CD8-positive, alpha-beta memory T cell (primary cell): ENCODE measurements around the gene CELF1. TPM values are rescaled to one million over a fixed set of nuclear protein-coding genes. Genes with fewer than 3 reads are reported as not detected.

Experiments used
- polyA plus RNA-seq: library from polyadenylated mRNA; unstranded; fragments of 300-500 nt; fragmentation: Illumina TruSeq; gene quantifications from one replicate; pipeline ENCODE4 v1.2.3, GENCODE V29; 2021
- total RNA-seq, 2 experiments: library from RNA; stranded (reverse); gene quantifications; one replicate each; pipeline ENCODE4 v1.2.3, GENCODE V29; 2021

CELF1 gene
- total and polyA plus RNA-seq, 3 experiments from 2014 or later: 80.8 to 168 (median 160) TPM

Other genes starting within 250 kb of the CELF1 start
- gene MYBPC3, start 200.4 kb downstream of the CELF1 start, total RNA-seq: not detected
- not detected for gene MYBPC3, start 200.4 kb downstream of the CELF1 start, polyA plus RNA-seq
- gene SPI1, start 174.6 kb downstream of the CELF1 start, total RNA-seq: 1 to 10 TPM; 1.8 to 2.0 TPM
- not detected for gene SPI1, start 174.6 kb downstream of the CELF1 start, polyA plus RNA-seq
- 10 to 100 TPM; 20.2 to 23.4 TPM for gene SLC39A13, start 144.5 kb downstream of the CELF1 start, total RNA-seq
- 39.4 TPM for gene SLC39A13, start 144.5 kb downstream of the CELF1 start, polyA plus RNA-seq
- gene PSMC3, start 126.7 kb downstream of the CELF1 start, total RNA-seq: 100 to 1,000 TPM; 200 to 219 TPM
- 118 TPM for gene PSMC3, start 126.7 kb downstream of the CELF1 start, polyA plus RNA-seq
- under 1 TPM; 0.29 to 0.79 TPM for gene RAPSN, start 104.0 kb downstream of the CELF1 start, total RNA-seq
- gene RAPSN, start 104.0 kb downstream of the CELF1 start, polyA plus RNA-seq: not detected
- gene PTPMT1, start 12.5 kb upstream of the CELF1 start, total RNA-seq: 10 to 100 TPM; 53.3 to 53.8 TPM
- 71.2 TPM for gene PTPMT1, start 12.5 kb upstream of the CELF1 start, polyA plus RNA-seq
- gene KBTBD4, start 25.8 kb upstream of the CELF1 start, total RNA-seq: 10 to 100 TPM; 24.8 to 26.4 TPM
- 46.5 TPM for gene KBTBD4, start 25.8 kb upstream of the CELF1 start, polyA plus RNA-seq
- 100 to 1,000 TPM; 147 to 157 TPM for gene NDUFS3, start 25.9 kb upstream of the CELF1 start, total RNA-seq
- 98.9 TPM for gene NDUFS3, start 25.9 kb upstream of the CELF1 start, polyA plus RNA-seq
- gene FAM180B, start 33.5 kb upstream of the CELF1 start, total RNA-seq: under 1 TPM in 1 of 2 experiments, not detected in 1; 0.20 TPM
- not detected for gene FAM180B, start 33.5 kb upstream of the CELF1 start, polyA plus RNA-seq
- under 1 TPM in 1 of 2 experiments, not detected in 1; 0.18 TPM for gene C1QTNF4, start 41.3 kb upstream of the CELF1 start, total RNA-seq
- gene C1QTNF4, start 41.3 kb upstream of the CELF1 start, polyA plus RNA-seq: not detected
- gene MTCH2, start 89.4 kb upstream of the CELF1 start, total RNA-seq: 100 to 1,000 TPM; 124 to 131 TPM
- 63.7 TPM for gene MTCH2, start 89.4 kb upstream of the CELF1 start, polyA plus RNA-seq
- gene AGBL2, start 162.2 kb upstream of the CELF1 start, total RNA-seq: 1 to 10 TPM; 2.6 to 2.9 TPM
- 1.0 TPM for gene AGBL2, start 162.2 kb upstream of the CELF1 start, polyA plus RNA-seq
- 100 to 1,000 TPM; 103 to 110 TPM for gene FNBP4, start 214.2 kb upstream of the CELF1 start, total RNA-seq
- 40.4 TPM for gene FNBP4, start 214.2 kb upstream of the CELF1 start, polyA plus RNA-seq